Liver (tissue), 9 donors: Measurements from ENCODE around the gene GPA33. TPM values are rescaled to one million over a fixed set of nuclear protein-coding genes. Genes with fewer than 3 reads are reported as not detected.

Experiments used
- DNase-seq: peaks from one replicate; pipeline ENCODE4 v3.0.0-alpha.2; 2017; ENCODE audit warnings: low spot score
- H3K27ac ChIP-seq, 2 donors: one replicate each; pipeline ENCODE4 v1.7.0; 2013; ENCODE audit warnings: inconsistent platforms in 2 of 2, low read length in 2 of 2, control low read depth in 1 of 2, low read depth in 1 of 2, mild to moderate bottlenecking in 1 of 2
- H3K27me3 ChIP-seq, 4 donors: one replicate each; pipeline versions ENCODE4 v1.6.1 to v1.7.0; 2013; ENCODE audit warnings: low read length in 3 of 4, inconsistent platforms in 1 of 4, mild to moderate bottlenecking in 1 of 4, moderate library complexity in 1 of 4; ENCODE audit not compliant: control insufficient read depth in 4 of 4, insufficient read depth in 4 of 4
- H3K36me3 ChIP-seq, 4 donors: one replicate each; pipeline versions ENCODE4 v1.6.1 to v1.7.0; 2013; ENCODE audit warnings: low read length in 3 of 4, mild to moderate bottlenecking in 3 of 4, low read depth in 1 of 4, moderate library complexity in 1 of 4; ENCODE audit not compliant: control insufficient read depth in 4 of 4, insufficient read depth in 3 of 4
- H3K4me1 ChIP-seq, 4 donors: one replicate each; pipeline versions ENCODE4 v1.6.1 to v1.7.0; 2013; ENCODE audit warnings: low read length in 3 of 4, mild to moderate bottlenecking in 3 of 4, moderate library complexity in 1 of 4; ENCODE audit not compliant: control insufficient read depth in 4 of 4, insufficient read depth in 4 of 4
- H3K4me3 ChIP-seq, 3 donors: one replicate each; pipeline versions ENCODE4 v1.6.1 to v1.7.0; 2013; ENCODE audit warnings: low read length in 3 of 3, control low read depth in 1 of 3, low read depth in 1 of 3, mild to moderate bottlenecking in 1 of 3
- H3K9ac ChIP-seq, 2 donors: one replicate each; pipeline ENCODE4 v1.7.0; 2013; ENCODE audit warnings: low read length in 2 of 2, mild to moderate bottlenecking in 2 of 2, moderate library complexity in 2 of 2, control low read depth in 1 of 2, low read depth in 1 of 2
- H3K9me3 ChIP-seq, 4 donors: one replicate each; pipeline versions ENCODE4 v1.6.1 to v1.7.0; 2013; ENCODE audit warnings: low read length in 3 of 4; ENCODE audit not compliant: control insufficient read depth in 4 of 4
- EGR1 ChIP-seq, 2 donors: IDR thresholded peaks; 2 replicates each; pipeline ENCODE4 v1.6.1; 2016 to 2018; ENCODE audit warnings: antibody characterized with exemption in 2 of 2, low read depth in 2 of 2
- FOXA2 ChIP-seq: IDR thresholded peaks from 2 replicates; pipeline ENCODE4 v1.6.1; 2016; ENCODE audit warnings: antibody characterized with exemption
- HNF4A ChIP-seq, 2 donors: conservative IDR thresholded peaks; 2 replicates each; pipeline ENCODE4 v1.6.1; 2016; ENCODE audit warnings: antibody characterized with exemption in 2 of 2, mild to moderate bottlenecking in 2 of 2
- JUND ChIP-seq, 2 donors: IDR thresholded peaks; 2 replicates each; pipeline ENCODE4 v1.6.1; 2016; ENCODE audit warnings: antibody characterized with exemption in 2 of 2
- NR2F2 ChIP-seq: IDR thresholded peaks from 2 replicates; pipeline ENCODE4 v1.6.1; 2016; ENCODE audit warnings: antibody characterized with exemption
- RXRA ChIP-seq, 2 donors: IDR thresholded peaks; 2 replicates each; pipeline ENCODE4 v1.6.1; 2017 to 2018; ENCODE audit warnings: antibody characterized with exemption in 2 of 2, mild to moderate bottlenecking in 1 of 2
- SP1 ChIP-seq: IDR thresholded peaks from 2 replicates; pipeline ENCODE4 v1.6.1; 2018; ENCODE audit warnings: antibody characterized with exemption, mild to moderate bottlenecking
- TAF1 ChIP-seq: conservative IDR thresholded peaks from 2 replicates; pipeline ENCODE4 v1.6.1; 2016; ENCODE audit warnings: antibody characterized with exemption, mild to moderate bottlenecking
- YY1 ChIP-seq: IDR thresholded peaks from 2 replicates; pipeline ENCODE4 v1.6.1; 2016; ENCODE audit warnings: antibody characterized with exemption, mild to moderate bottlenecking
- WGBS: extraction: QIAGEN DNeasy Blood & Tissue Kit; methylation state at CpG from one replicate; pipeline ENCODE4 v1.1.7; 2013; 5-methylcytosine and 5-hydroxymethylcytosine counted together
- polyA plus RNA-seq, 2 donors: library from polyadenylated mRNA; stranded (reverse) in 1 of 2; unstranded in 1 of 2; fragments of 200-250 nt in 1 of 2; fragments of >200 nt in 1 of 2; fragmentation: Nextera tagmentation in 1 of 2; extraction: Ambion mirVana in 1 of 2; gene quantifications; one replicate each; pipeline versions ENCODE4 v1.2.1 to v1.2.3, GENCODE V29; 2013 to 2015
- total RNA-seq, 2 donors: library from RNA; depleted of rRNA; stranded (reverse); fragments of >200 nt; gene quantifications; one replicate each; pipeline ENCODE4 v1.2.3, GENCODE V29; 2014
- TF ChIP-seq, protein P1 (sequence below): IDR thresholded peaks from 2 replicates; pipeline ENCODE4 v1.6.1; 2016; ENCODE audit warnings: antibody characterized with exemption, mild to moderate bottlenecking
- TF ChIP-seq, protein P2 (sequence below): fragments of 150-350 bp; IDR thresholded peaks from 2 replicates; pipeline ENCODE4 v1.5.1; 2017; ENCODE audit warnings: improper control_type of control experiment, low read depth, low read length; ENCODE audit not compliant: missing input control
- TF ChIP-seq, protein P3 (sequence below): IDR thresholded peaks from 2 replicates; pipeline ENCODE4 v1.6.1; 2016; ENCODE audit warnings: antibody characterized with exemption
- TF ChIP-seq, protein P4 (sequence below): IDR thresholded peaks from 2 replicates; pipeline ENCODE4 v1.6.1; 2016; ENCODE audit warnings: antibody characterized with exemption
- donor health status: healthy.
- donor health status: healthy.
- donor health status: healthy.
- donor health status: healthy.
- donor health status: healthy.

GPA33 gene
- total and polyA plus RNA-seq, 4 donors, result 0.03 to 0.19 (median 0.08) TPM; not detected in 1

DNA sequence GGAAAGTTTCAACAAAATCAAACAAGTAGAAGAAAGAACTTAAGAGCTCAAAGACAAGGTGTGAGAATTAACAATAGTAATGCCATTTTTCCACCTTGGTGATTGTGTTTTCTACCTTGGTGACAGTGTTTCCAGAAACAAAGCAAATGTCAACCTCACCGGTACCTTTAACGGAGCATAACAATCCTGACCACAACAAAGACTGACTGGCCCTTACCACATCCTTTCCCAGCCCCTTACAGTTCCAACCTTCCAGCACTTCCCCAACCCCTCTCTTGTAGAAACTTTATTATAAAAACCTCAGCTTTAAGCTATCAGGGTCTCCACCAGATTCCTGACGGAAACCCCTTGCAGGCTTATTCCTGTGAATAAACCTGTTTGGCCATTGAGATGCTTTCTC is 20.4 kb upstream of the GPA33 start:
- no peaks in the 10 kb centered on the region for H3K27me3 ChIP-seq
- DNase-seq, result no peak
- no peak for TF ChIP-seq JUND (IDR thresholded peaks at IDR 0.05)
- TF ChIP-seq SP1, result no peak
- no peak for TF ChIP-seq TAF1
- no peak overlapping the region for H3K27ac ChIP-seq
- no peaks in the 10 kb centered on the region for H3K4me1 ChIP-seq
- no peak overlapping the region for H3K4me3 ChIP-seq
- 83% methylated on average over 3 of the region's 3 CpGs for WGBS
- no peaks in the 10 kb centered on the region for H3K36me3 ChIP-seq
- H3K9ac ChIP-seq, result no peak overlapping the region
- H3K9me3 ChIP-seq, result no peaks in the 10 kb centered on the region

DNA sequence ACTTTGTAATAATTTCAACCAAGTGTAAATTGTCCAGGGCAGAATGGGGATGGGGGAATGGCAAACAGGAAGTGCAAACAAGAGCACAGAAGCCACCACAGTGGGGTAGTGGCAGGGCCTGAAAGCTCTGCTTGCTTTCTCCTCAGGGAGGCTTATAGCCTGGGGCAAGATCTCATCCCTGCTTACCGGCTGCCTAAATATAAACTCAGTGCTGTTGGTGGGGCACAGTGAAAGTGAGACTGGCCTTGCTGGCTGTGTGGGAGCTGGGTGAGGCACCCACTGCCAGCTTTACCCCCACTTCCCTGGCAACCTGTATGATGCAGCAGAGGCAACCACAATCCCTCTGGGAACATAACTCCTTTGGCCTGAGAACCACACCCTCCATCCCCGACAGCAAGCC is 18.9 kb upstream of the GPA33 start:
- Histone ChIP-seq H3K36me3 (no peaks in the 10 kb centered on the region), H3K9me3 (no peaks in the 10 kb centered on the region), H3K4me3 (no peak overlapping the region), H3K27me3 (no peaks in the 10 kb centered on the region), H3K4me1 (no peaks in the 10 kb centered on the region), H3K9ac (no peak overlapping the region), H3K27ac (no peak overlapping the region)
- TF ChIP-seq FOXA2, result no peak
- TF ChIP-seq, protein P1, sequence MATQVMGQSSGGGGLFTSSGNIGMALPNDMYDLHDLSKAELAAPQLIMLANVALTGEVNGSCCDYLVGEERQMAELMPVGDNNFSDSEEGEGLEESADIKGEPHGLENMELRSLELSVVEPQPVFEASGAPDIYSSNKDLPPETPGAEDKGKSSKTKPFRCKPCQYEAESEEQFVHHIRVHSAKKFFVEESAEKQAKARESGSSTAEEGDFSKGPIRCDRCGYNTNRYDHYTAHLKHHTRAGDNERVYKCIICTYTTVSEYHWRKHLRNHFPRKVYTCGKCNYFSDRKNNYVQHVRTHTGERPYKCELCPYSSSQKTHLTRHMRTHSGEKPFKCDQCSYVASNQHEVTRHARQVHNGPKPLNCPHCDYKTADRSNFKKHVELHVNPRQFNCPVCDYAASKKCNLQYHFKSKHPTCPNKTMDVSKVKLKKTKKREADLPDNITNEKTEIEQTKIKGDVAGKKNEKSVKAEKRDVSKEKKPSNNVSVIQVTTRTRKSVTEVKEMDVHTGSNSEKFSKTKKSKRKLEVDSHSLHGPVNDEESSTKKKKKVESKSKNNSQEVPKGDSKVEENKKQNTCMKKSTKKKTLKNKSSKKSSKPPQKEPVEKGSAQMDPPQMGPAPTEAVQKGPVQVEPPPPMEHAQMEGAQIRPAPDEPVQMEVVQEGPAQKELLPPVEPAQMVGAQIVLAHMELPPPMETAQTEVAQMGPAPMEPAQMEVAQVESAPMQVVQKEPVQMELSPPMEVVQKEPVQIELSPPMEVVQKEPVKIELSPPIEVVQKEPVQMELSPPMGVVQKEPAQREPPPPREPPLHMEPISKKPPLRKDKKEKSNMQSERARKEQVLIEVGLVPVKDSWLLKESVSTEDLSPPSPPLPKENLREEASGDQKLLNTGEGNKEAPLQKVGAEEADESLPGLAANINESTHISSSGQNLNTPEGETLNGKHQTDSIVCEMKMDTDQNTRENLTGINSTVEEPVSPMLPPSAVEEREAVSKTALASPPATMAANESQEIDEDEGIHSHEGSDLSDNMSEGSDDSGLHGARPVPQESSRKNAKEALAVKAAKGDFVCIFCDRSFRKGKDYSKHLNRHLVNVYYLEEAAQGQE, result no peak
- no peak for TF ChIP-seq YY1
- TF ChIP-seq, protein P2, sequence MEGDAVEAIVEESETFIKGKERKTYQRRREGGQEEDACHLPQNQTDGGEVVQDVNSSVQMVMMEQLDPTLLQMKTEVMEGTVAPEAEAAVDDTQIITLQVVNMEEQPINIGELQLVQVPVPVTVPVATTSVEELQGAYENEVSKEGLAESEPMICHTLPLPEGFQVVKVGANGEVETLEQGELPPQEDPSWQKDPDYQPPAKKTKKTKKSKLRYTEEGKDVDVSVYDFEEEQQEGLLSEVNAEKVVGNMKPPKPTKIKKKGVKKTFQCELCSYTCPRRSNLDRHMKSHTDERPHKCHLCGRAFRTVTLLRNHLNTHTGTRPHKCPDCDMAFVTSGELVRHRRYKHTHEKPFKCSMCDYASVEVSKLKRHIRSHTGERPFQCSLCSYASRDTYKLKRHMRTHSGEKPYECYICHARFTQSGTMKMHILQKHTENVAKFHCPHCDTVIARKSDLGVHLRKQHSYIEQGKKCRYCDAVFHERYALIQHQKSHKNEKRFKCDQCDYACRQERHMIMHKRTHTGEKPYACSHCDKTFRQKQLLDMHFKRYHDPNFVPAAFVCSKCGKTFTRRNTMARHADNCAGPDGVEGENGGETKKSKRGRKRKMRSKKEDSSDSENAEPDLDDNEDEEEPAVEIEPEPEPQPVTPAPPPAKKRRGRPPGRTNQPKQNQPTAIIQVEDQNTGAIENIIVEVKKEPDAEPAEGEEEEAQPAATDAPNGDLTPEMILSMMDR, result no peak
- TF ChIP-seq, protein P3, sequence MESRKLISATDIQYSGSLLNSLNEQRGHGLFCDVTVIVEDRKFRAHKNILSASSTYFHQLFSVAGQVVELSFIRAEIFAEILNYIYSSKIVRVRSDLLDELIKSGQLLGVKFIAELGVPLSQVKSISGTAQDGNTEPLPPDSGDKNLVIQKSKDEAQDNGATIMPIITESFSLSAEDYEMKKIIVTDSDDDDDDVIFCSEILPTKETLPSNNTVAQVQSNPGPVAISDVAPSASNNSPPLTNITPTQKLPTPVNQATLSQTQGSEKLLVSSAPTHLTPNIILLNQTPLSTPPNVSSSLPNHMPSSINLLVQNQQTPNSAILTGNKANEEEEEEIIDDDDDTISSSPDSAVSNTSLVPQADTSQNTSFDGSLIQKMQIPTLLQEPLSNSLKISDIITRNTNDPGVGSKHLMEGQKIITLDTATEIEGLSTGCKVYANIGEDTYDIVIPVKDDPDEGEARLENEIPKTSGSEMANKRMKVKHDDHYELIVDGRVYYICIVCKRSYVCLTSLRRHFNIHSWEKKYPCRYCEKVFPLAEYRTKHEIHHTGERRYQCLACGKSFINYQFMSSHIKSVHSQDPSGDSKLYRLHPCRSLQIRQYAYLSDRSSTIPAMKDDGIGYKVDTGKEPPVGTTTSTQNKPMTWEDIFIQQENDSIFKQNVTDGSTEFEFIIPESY, result no peak
- no peak for TF ChIP-seq TAF1
- no peak for TF ChIP-seq EGR1 (IDR thresholded peaks at IDR 0.05; ENCODE audit: low read depth in 2 of 2)
- no peak for TF ChIP-seq NR2F2
- TF ChIP-seq, protein P4, sequence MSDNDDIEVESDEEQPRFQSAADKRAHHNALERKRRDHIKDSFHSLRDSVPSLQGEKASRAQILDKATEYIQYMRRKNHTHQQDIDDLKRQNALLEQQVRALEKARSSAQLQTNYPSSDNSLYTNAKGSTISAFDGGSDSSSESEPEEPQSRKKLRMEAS, result no peak
- TF ChIP-seq JUND (IDR thresholded peaks at IDR 0.05), result no peak
- no peak for TF ChIP-seq HNF4A (conservative IDR thresholded peaks at IDR 0.05)
- TF ChIP-seq RXRA (IDR thresholded peaks at IDR 0.05), result no peak
- DNase-seq, result no peak
- WGBS, result 49% methylated on average over 2 of the region's 2 CpGs
